DOHH2 (cell line): Measurements from ENCODE around the gene SEMA4D.

Experiments
- H3F3A ChIP-seq: fragments of 200-600 bp; sonication (generic), shearing (Covaris generic); 2 replicates; pipeline ENCODE4 v1.6.0; 2016; ENCODE audit warnings: antibody characterized with exemption, mild to moderate bottlenecking; ENCODE audit not compliant: control insufficient read depth, insufficient read depth
- H3K27ac ChIP-seq: fragments of 200-600 bp; sonication (generic); 2 replicates; pipeline ENCODE4 v1.5.1; 2014; ENCODE audit warnings: low read depth, mild to moderate bottlenecking, low read length, moderate library complexity
- H3K27me3 ChIP-seq: fragments of 200-600 bp; sonication (generic); 2 replicates; pipeline ENCODE4 v1.6.1; 2014; ENCODE audit warnings: mild to moderate bottlenecking, low read length, mixed read lengths; ENCODE audit not compliant: control insufficient read depth
- H3K36me3 ChIP-seq: fragments of 200-600 bp; sonication (generic); 2 replicates; pipeline ENCODE4 v1.6.1; 2014; ENCODE audit warnings: mild to moderate bottlenecking, low read length, moderate library complexity, mixed read lengths; ENCODE audit not compliant: control insufficient read depth
- H3K4me1 ChIP-seq: fragments of 200-600 bp; sonication (generic); 2 replicates; pipeline ENCODE4 v1.6.1; 2014; ENCODE audit warnings: mild to moderate bottlenecking, low read length, mixed read lengths; ENCODE audit not compliant: control insufficient read depth
- H3K4me2 ChIP-seq: fragments of 200-600 bp; sonication (generic); 2 replicates; pipeline ENCODE4 v1.6.0; 2014; ENCODE audit warnings: mild to moderate bottlenecking, low read length, moderate library complexity
- H3K4me3 ChIP-seq: fragments of 200-600 bp; sonication (generic); 2 replicates; pipeline ENCODE4 v1.5.1; 2014; ENCODE audit warnings: mild to moderate bottlenecking, low read length, mixed read lengths
- H3K79me2 ChIP-seq: fragments of 200-600 bp; sonication (generic); 2 replicates; pipeline ENCODE4 v1.6.1; 2014; ENCODE audit warnings: mild to moderate bottlenecking, low read length, mixed read lengths; ENCODE audit not compliant: control insufficient read depth
- H3K9me2 ChIP-seq: fragments of 200-600 bp; sonication (generic); replicated peaks from 2 replicates; pipeline ENCODE4 v1.6.1; 2014; ENCODE audit warnings: mild to moderate bottlenecking, low read length, mixed read lengths; ENCODE audit not compliant: control insufficient read depth
- H3K9me3 ChIP-seq: fragments of 200-600 bp; sonication (generic); 2 replicates; pipeline ENCODE4 v1.6.1; 2014; ENCODE audit warnings: antibody characterized with exemption, low read length, mixed read lengths; ENCODE audit not compliant: control insufficient read depth, insufficient read depth
- H4K20me1 ChIP-seq: fragments of 200-600 bp; sonication (generic); 2 replicates; pipeline ENCODE4 v1.6.0; 2014; ENCODE audit warnings: low read depth, mild to moderate bottlenecking, antibody characterized with exemption, low read length, moderate library complexity; ENCODE audit not compliant: control insufficient read depth, insufficient read depth
- CTCF ChIP-seq: fragments of 200-600 bp; sonication (generic); IDR thresholded peaks from one replicate; pipeline ENCODE4 v1.5.1; 2014; ENCODE audit warnings: antibody characterized with exemption, mild to moderate bottlenecking, low read depth, low read length; ENCODE audit not compliant: poor library complexity, severe bottlenecking
- EZH2phosphoT487 ChIP-seq: fragments of 200-600 bp; sonication (generic); IDR thresholded peaks from 2 replicates; pipeline ENCODE4 v1.6.1; 2017; ENCODE audit warnings: borderline replicate concordance, mild to moderate bottlenecking, antibody characterized with exemption, low read length, moderate library complexity, mixed read lengths

Gene SEMA4D

GRCh38 chr9:89454498-89455355 is 43.2 kb downstream of the SEMA4D start:
- H3K27ac ChIP-seq = no peak overlapping the region
- no peaks in the 10 kb centered on the region for H3K79me2 ChIP-seq
- TF ChIP-seq EZH2phosphoT487 = no peak
- no peak for TF ChIP-seq CTCF

GRCh38 chr9:89453452-89453851 is 44.5 kb downstream of the SEMA4D start:
- no peak overlapping the region for H3K27ac ChIP-seq
- H3K9me2 ChIP-seq = no peaks in the 10 kb centered on the region
- no peaks in the 10 kb centered on the region for H3K27me3 ChIP-seq
- H3K4me1 ChIP-seq = peaks cover 12% of the 10 kb centered on the region
- no peaks in the 10 kb centered on the region for H3K36me3 ChIP-seq
- H3K79me2 ChIP-seq = no peaks in the 10 kb centered on the region
- H3K9me3 ChIP-seq = no peaks in the 10 kb centered on the region
- no peak overlapping the region for H3K4me3 ChIP-seq
- H4K20me1 ChIP-seq = 0 out of 2 replicates have a peak, but pooled peaks cover 3% of the 10 kb centered on the region
- H3K4me2 ChIP-seq = no peak overlapping the region
- H3F3A ChIP-seq = no peaks in the 10 kb centered on the region; the same call in 1 of the 2 replicates
- no peak for TF ChIP-seq EZH2phosphoT487
- TF ChIP-seq CTCF = no peak

More at GRCh38 chr9:89454498-89455355, 43.2 kb downstream of the SEMA4D start:
- Histone ChIP-seq H3K4me1 (no peaks in the 10 kb centered on the region; the same call in 1 of the 2 replicates), H3K27me3 (no peaks in the 10 kb centered on the region), H4K20me1 (0 out of 2 replicates have a peak, but pooled peaks cover 3% of the 10 kb centered on the region), H3K9me2 (no peaks in the 10 kb centered on the region), H3K4me3 (no peak overlapping the region), H3K9me3 (no peaks in the 10 kb centered on the region), H3F3A (no peaks in the 10 kb centered on the region; the same call in 1 of the 2 replicates), H3K4me2 (no peak overlapping the region), H3K36me3 (no peaks in the 10 kb centered on the region)

- no peaks in the 10 kb centered on the region for H3K36me3 ChIP-seq
- H3K27ac ChIP-seq = no peak overlapping the region
- H3K79me2 ChIP-seq = no peaks in the 10 kb centered on the region
Measured at GRCh38 chr9:89452561-89452960, 45.4 kb downstream of the SEMA4D start.

More at GRCh38 chr9:89452561-89452960, 45.4 kb downstream of the SEMA4D start:
- Histone ChIP-seq H3K4me3 (no peak overlapping the region), H3K9me3 (no peaks in the 10 kb centered on the region), H3K27me3 (no peaks in the 10 kb centered on the region), H4K20me1 (0 out of 2 replicates have a peak, but pooled peaks cover 3% of the 10 kb centered on the region), H3K4me2 (no peak overlapping the region), H3K4me1 (peaks cover 20% of the 10 kb centered on the region), H3K9me2 (no peaks in the 10 kb centered on the region), H3F3A (no peaks in the 10 kb centered on the region; the same call in 1 of the 2 replicates)
- TF ChIP-seq EZH2phosphoT487 = no peak
- no peak for TF ChIP-seq CTCF
